Measurements from ENCODE around the gene DHRS3.
A peak's percentile ranks its signal among the peaks of the same experiment; 100 is the strongest.
"Not testable (repeated sequence)": the region's sequence is repeated elsewhere in the genome, so short reads cannot be mapped to it uniquely, and the experiment has no call there.

The DHRS3 gene

DNA sequence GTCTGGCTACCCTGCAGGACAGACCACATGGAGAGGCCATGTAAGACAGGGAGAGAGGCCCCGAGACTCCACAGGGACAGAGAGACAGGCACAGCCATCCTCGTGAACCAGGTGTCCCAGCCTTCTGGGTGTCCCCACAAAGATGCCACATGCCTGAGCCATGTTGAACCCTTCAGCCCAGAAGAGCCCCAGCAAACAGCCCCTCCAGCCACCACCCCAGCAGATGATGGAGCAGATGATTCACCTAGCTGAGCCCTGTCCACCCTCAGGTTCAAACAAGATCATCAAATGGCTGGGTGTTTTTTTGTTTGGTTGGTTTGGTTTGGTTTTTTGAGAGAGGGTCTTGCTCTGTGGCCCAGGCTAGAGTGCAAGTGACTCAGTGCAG lies 78.7 kb downstream of the DHRS3 start:
- no peak for DNase-seq (ENCODE audit: low spot score)

DNA sequence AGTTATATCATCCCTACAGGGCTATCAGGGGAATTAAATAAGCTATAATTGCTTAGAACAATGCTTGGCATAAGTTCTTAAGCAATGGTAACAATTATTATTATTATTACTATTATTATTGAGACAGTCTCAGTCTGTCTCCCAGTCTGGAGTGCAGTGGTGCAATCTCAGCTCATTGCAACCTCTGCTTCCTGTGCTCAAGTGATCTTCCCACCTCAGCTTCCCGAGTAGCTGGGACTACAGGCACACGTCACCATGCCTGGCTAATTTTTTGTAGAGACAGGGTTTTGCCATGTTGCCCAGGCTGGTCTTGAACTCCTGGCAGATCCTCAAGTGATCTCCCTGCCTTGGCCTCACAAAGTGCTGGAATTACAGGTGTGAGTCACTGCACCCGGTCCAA lies 79.5 kb downstream of the DHRS3 start:
- DNase-seq (ENCODE audit: low spot score) = not testable (repeated sequence)

- DNase-seq (ENCODE audit: low spot score) = no peak
Measured at GRCh38 chr1:12537906-12538461, 80.0 kb downstream of the DHRS3 start.

GRCh38 chr1:12537294-12537693 lies 80.7 kb downstream of the DHRS3 start:
- DNase-seq (ENCODE audit: low spot score) = no peak

GRCh38 chr1:12536023-12536639 lies 81.9 kb downstream of the DHRS3 start:
- no peak for DNase-seq (ENCODE audit: low spot score)

- no peak for DNase-seq (ENCODE audit: low spot score)
Measured at GRCh38 chr1:12532405-12533315, 85.3 kb downstream of the DHRS3 start.

- DNase-seq (ENCODE audit: low spot score) = no peak
Measured at GRCh38 chr1:12531179-12531499, 86.9 kb downstream of the DHRS3 start.

- DNase-seq (ENCODE audit: low spot score) = no peak
Measured at GRCh38 chr1:12530462-12531178, 87.4 kb downstream of the DHRS3 start.

GRCh38 chr1:12529640-12530174 lies 88.3 kb downstream of the DHRS3 start:
- no peak for DNase-seq (ENCODE audit: low spot score)

GRCh38 chr1:12528021-12528852 lies 89.8 kb downstream of the DHRS3 start:
- no peak for DNase-seq (ENCODE audit: low spot score)

- DNase-seq (ENCODE audit: low spot score) = no peak
Measured at GRCh38 chr1:12527564-12527963, 90.4 kb downstream of the DHRS3 start.

GRCh38 chr1:12525311-12526181 lies 92.5 kb downstream of the DHRS3 start:
- peak; percentile 14 for DNase-seq (ENCODE audit: low spot score)

- DNase-seq (ENCODE audit: low spot score) = no peak
Measured at GRCh38 chr1:12524266-12524665, 93.7 kb downstream of the DHRS3 start.

DNA sequence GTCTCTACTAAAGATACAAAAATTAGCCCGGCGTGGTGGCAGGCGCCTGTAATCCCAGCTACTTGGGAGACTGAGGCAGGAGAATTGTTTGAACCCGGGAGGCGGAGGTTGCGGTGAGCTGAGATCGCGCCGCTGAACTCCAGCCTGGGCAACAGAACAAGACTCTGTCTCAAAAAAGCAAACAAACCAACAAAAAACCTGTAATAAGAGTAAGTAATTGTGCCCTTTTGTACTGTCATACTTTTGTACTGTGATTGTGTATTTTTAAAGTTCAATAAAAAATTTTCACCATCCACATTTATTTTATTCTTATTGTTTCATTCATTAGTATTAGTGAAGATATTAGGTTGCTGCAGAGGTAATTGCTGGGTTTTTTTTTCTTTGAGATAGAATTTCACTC lies 95.2 kb downstream of the DHRS3 start:
- DNase-seq (ENCODE audit: low spot score) = not testable (repeated sequence)

GRCh38 chr1:12521096-12521495 lies 96.9 kb downstream of the DHRS3 start:
- no peak for DNase-seq (ENCODE audit: low spot score)

DNA sequence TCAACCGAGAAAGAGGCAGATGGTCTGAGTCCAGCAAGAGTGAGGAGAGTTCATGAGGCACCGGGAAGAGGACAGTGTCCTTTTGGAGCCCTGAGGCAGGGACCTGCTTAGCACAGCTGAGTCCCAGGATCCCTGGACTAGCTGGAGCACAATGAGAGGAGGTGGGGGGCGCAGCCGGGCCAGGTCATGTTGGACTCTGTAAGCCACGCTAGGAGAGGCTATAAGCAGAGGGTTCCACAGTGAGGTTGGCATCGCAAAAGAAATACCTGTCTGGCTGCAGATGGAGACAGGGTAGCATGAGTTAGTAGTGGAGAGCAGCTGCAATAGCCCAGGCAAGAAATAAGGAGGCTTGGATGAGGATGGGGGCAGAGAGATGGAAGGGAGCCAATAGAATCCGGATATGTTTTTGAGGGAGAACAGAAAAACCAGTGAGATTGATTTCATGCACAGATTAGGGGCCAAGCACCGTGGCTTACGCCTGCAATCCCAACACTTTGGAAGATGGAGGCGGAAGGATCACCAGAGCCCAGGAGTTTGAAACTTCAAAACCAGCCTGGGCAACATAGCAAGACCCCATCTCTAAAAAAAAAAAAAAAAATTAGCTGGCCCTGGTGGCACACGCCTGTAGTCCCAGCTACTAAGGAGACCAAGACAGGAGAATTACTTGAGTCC lies 98.2 kb downstream of the DHRS3 start:
- DNase-seq (ENCODE audit: low spot score) = no peak

GRCh38 chr1:12518931-12519692 lies 98.9 kb downstream of the DHRS3 start:
- DNase-seq (ENCODE audit: low spot score) = no peak

All from iPS-NIHi11 (cell line).